Measurements from ENCODE around the gene PPP2R2B.

- TF ChIP-seq, protein P1, sequence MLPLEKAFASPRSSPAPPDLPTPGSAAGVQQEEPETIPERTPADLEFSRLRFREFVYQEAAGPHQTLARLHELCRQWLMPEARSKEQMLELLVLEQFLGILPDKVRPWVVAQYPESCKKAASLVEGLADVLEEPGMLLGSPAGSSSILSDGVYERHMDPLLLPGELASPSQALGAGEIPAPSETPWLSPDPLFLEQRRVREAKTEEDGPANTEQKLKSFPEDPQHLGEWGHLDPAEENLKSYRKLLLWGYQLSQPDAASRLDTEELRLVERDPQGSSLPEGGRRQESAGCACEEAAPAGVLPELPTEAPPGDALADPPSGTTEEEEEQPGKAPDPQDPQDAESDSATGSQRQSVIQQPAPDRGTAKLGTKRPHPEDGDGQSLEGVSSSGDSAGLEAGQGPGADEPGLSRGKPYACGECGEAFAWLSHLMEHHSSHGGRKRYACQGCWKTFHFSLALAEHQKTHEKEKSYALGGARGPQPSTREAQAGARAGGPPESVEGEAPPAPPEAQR (CRISPR knock-in tag; IDR thresholded peaks at IDR 0.05) = no peak
- TF ChIP-seq CTCF (IDR thresholded peaks at IDR 0.05) (no peak), TEAD4 (CRISPR knock-in tag; IDR thresholded peaks at IDR 0.05) (no peak), ZNF671 (CRISPR knock-in tag; IDR thresholded peaks at IDR 0.05) (no peak), GTF2I (CRISPR knock-in tag; conservative IDR thresholded peaks at IDR 0.05) (no peak), USF1 (CRISPR knock-in tag; IDR thresholded peaks at IDR 0.05) (no peak), IRF2 (CRISPR knock-in tag; IDR thresholded peaks at IDR 0.05; ENCODE audit: borderline replicate concordance, low read depth) (no peak), ETV6 (CRISPR knock-in tag; IDR thresholded peaks at IDR 0.05) (no peak), JAZF1 (CRISPR knock-in tag; IDR thresholded peaks at IDR 0.05) (no peak), MAX (CRISPR knock-in tag; IDR thresholded peaks at IDR 0.05) (no peak), KAT7 (CRISPR knock-in tag; IDR thresholded peaks at IDR 0.05; ENCODE audit: borderline replicate concordance) (no peak), FOXP1 (CRISPR knock-in tag; IDR thresholded peaks at IDR 0.05; ENCODE audit: borderline replicate concordance) (no peak), ZNF317 (CRISPR knock-in tag; IDR thresholded peaks at IDR 0.05; ENCODE audit: borderline replicate concordance, low read depth) (no peak), CREM (CRISPR knock-in tag; IDR thresholded peaks at IDR 0.05) (no peak)
Observed at GRCh38 chr5:146788898-146789297, 89.7 kb downstream of the PPP2R2B start.
